WI38 (cell line): ENCODE measurements around the gene NDUFAF7.
A peak's percentile ranks its signal among the peaks of the same experiment; 100 is the strongest.
"Not testable (repeated sequence)": the region's sequence is repeated elsewhere in the genome, so short reads cannot be mapped to it uniquely, and the experiment has no call there.

Experiments
- H3K4me3 ChIP-seq: 2 replicates; pipeline ENCODE4 v1.5.1; 2011; ENCODE audit warnings: low read depth, mild to moderate bottlenecking, control low read depth, low read length
- TF ChIP-seq, protein P1 (sequence below): IDR thresholded peaks from 2 replicates; pipeline ENCODE4 v1.5.1; 2012; ENCODE audit warnings: low read depth, mild to moderate bottlenecking, control low read depth, low read length

Gene NDUFAF7

DNA sequence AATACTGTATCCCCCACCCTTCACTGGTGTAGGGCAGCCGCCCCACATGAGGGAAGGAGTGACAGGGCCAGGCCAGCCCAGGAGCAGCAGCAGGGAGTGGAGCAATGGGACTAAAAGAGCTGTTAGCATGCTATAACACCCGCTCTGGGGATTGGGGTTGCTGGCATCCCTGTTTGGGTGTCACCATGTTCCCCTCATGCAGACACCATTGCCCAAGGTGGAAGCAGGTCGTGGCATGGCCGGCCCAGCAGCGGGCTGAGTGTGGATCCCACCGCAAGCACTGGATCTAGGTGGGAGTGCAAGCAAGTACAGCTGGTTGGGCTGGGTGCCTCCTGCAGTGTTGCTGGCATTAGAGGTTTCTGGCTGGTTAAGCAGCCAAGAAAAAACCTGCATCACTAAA, 39.7 kb upstream of the NDUFAF7 start:
- TF ChIP-seq, protein P1, sequence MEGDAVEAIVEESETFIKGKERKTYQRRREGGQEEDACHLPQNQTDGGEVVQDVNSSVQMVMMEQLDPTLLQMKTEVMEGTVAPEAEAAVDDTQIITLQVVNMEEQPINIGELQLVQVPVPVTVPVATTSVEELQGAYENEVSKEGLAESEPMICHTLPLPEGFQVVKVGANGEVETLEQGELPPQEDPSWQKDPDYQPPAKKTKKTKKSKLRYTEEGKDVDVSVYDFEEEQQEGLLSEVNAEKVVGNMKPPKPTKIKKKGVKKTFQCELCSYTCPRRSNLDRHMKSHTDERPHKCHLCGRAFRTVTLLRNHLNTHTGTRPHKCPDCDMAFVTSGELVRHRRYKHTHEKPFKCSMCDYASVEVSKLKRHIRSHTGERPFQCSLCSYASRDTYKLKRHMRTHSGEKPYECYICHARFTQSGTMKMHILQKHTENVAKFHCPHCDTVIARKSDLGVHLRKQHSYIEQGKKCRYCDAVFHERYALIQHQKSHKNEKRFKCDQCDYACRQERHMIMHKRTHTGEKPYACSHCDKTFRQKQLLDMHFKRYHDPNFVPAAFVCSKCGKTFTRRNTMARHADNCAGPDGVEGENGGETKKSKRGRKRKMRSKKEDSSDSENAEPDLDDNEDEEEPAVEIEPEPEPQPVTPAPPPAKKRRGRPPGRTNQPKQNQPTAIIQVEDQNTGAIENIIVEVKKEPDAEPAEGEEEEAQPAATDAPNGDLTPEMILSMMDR = no peak
- H3K4me3 ChIP-seq = no peak overlapping the region

DNA sequence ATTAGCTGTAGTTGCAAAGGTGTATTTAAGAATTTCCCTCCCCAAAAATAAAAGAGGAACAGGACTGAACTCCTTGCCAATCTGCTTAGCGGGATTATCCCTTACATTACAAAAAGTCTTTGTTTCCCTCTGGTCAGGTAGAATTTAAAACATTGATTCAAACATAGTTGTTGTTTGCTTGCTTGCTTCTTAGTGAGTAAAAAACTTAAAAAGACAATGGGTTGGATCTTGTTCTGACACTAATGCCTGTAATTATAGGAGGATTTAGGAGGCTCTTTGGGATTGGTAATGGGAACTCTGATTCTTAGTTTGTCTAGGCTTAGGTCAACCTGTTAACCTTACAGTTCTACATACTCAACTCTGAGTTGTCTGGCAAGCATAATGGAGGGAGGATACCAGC, 38.9 kb upstream of the NDUFAF7 start:
- H3K4me3 ChIP-seq = no peak overlapping the region

DNA sequence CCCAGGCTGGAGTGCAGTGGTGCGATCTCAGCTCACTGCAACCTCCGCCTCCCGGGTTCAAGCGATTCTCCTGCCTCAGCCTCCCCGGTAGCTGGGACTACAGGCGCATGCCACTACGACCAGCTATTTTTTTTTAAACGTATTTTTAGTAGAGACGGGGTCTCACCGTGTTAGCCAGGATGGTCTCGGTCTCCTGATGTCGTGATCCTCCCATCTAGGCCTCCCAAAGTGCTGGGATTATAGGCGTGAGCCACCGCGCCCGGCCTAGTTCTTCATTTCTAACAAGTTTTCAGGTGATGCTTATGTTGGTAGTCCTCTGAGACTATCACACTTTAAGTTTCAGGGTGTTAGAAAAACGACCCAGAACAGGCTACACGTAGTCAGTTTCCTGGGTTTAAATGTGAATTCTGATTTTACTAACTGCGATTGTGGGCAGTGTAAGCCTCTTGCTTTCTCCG, 35.6 kb upstream of the NDUFAF7 start:
- H3K4me3 ChIP-seq = peak overlapping the region; percentile 79

More for the DNA sequence above, 38.9 kb upstream of the NDUFAF7 start:
- TF ChIP-seq, protein P1 = no peak

DNA sequence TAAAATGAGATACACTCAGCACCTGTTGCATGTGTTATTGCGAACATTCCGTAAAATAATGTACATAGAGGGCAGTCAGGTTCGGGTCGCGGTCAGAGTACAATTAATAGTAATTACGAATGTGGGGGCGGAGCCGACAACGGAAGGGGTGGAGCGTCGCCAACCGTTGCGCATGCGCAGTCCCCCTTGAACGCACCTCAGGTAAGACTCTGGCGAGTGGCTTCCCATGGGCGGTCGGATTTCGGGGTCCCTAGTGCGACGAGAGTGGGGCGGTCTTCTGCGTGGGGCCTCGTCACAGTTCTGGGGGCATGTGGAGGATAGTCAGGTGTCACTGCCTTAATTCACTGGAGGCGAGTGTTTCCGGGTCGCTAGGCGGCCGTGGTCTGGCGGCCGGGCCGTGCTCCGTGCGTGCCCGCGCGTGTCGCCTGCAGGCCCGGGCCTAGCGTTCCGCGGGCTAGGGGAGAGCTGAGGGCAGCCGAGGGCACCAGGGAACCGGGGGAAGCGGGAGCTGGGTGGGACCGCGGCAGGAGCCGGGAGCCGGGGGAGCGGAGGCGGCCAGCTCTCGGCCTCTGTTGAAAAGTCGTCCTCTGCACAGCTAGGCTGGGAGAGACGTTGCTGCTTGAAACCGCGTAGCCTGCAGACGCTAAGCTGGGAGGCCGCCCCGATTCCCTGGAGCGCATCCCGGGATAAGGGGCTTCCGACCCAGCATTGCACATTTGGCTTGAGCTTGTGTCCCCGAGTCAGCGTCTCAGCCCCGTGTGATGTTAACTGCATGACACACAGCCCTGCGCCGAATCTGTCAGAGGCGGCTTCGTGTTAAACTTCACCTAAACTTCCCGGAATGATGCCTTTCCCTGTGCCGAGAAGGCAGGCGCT, 34.9 kb upstream of the NDUFAF7 start, which contains the start of gene CEBPZOS:
TSS of gene CEBPZOS (plus strand) at position 177 of the 876 bp plus-strand sequence. CDS start 3,209 bp downstream, outside the sequence.
- H3K4me3 ChIP-seq = peak within 1 kb of the TSS; percentile 79
- TF ChIP-seq, protein P1 = no peak

DNA sequence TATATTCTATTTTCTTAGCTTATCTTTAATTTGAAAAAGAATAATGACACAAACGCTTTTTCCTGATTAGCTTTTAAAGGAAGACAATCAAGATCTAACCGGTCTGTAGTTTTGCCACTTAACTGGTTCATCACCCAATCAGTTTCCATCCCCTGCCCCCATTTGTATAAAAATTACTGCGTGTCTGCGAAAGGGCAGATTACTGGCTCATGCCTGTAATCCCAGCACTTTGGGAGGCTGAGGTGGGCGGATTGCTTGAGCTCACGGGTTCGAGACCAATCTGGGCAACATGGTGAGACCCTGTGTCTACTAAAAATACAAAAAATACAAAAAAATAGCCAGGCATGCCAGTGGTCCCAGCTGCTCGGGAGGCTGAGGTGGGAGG, 32.8 kb upstream of the NDUFAF7 start:
- TF ChIP-seq, protein P1 = no peak
- no peak overlapping the region for H3K4me3 ChIP-seq

DNA sequence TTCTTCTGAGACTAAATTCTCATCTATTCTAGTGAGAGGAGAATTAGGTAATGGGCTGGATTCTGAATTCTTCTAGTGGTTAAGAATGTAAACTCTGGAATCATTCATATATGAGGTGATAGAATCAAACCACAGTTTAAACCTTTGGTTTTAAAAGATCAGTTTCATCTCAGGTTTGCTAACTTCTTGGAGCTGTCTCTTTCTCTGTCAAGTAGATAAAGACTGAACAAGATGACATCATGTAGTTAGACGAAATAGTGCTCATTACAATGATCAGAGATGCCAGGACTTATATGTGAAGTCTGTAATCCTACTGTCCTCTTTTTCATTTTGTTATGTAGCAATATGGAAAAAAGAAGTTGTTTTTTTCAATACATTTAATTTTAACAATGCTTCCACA, 30.2 kb upstream of the NDUFAF7 start:
- TF ChIP-seq, protein P1 = no peak
- H3K4me3 ChIP-seq = no peak overlapping the region

DNA sequence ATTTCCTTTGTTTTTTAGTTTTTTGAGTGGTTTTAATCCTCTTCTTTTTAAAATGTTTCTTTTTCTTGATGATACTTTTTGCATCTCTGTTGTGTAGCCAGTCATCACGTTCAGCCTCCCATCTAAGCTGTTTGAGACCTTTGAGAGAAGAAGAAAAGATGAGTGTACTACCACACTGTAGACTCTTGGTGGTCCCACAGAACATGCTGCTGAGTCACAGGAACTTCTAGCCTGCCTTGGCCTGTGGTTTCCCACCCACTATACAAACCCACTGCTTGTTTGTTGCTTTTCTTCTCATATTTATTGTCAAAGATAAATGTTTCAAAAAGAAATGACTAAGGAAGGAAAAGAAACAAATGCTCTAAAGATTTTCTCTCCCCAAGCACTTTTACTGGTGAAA, 29.7 kb upstream of the NDUFAF7 start:
- TF ChIP-seq, protein P1 = no peak
- H3K4me3 ChIP-seq = no peak overlapping the region

DNA sequence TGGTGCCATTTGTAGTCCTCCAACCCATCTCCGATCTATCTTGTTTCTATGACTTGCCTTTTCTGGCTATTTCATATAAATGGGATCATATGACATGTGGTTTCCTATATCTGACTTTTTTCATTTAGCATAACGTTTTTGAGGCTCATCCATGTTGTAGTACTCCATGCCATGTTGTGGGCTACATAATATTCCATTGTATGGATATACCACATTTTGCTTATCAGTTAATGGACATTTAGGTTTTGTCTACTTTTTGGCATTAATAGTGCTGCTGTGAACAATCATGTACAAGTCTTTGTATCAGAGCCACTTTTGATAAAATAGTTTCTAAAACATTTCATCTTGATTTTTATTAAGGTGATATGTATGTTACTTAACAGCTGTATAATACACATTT, 27.8 kb upstream of the NDUFAF7 start:
- no peak overlapping the region for H3K4me3 ChIP-seq
- TF ChIP-seq, protein P1 = no peak

DNA sequence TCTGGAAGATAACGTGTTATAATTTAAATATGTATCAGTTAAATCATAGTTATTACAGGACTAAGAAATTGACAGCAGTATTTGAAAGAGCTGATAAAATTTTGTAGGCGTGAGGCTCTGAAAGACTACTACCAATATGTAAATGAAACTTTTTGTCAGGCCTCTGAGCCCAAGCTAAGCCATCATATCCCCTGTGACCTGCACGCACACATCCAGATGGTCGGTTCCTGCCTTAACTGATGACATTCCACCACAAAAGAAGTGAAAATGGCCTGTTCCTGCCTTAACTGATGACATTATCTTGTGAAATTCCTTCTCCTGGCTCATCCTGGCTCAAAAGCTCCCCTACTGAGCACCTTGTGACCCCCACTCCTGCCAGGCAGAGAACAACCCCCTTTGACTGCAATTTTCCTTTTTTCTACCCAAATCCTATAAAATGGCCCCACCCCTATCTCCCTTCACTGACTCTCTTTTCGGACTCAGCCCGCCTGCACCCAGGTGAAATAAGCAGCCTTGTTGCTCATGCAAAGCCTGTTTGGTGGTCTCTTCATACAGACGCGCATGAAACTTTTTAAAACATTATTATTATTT, 26.3 kb upstream of the NDUFAF7 start:
- not testable (repeated sequence) for H3K4me3 ChIP-seq
